ENCODE measurements around the gene SLC4A7. TPM values are rescaled to one million over a fixed set of nuclear protein-coding genes. Genes with fewer than 3 reads are reported as not detected.

Gene SLC4A7
- total and polyA plus RNA-seq, 10 of the 15 experiments (the other 5 are each of a cell fraction or from before 2014, with no cell fraction given), result 4.4 to 41.4 (median 18.3) TPM

GRCh38 chr3:27488821-27489220, 4.6 kb upstream of the SLC4A7 start:
- no peak overlapping the region for H3K27ac ChIP-seq (ENCODE audit: control insufficient read depth, insufficient read depth)
- DNase-seq (ENCODE audit: low read depth, low spot score), result no peak
- no peaks in the 10 kb centered on the region for H4K20me1 ChIP-seq (ENCODE audit: control insufficient read depth, insufficient read depth)
- H3K4me1 ChIP-seq (ENCODE audit: control insufficient read depth, insufficient read depth, low read length), result no peaks in the 10 kb centered on the region
- no peak overlapping the region for H3K4me2 ChIP-seq (ENCODE audit: control insufficient read depth, insufficient read depth)
- no peak overlapping the region for H3K4me3 ChIP-seq
- no peak overlapping the region for H3K9ac ChIP-seq (ENCODE audit: control insufficient read depth, insufficient read depth, low read length)
- BruUV-seq (replicated peaks), result no TSS peak
- TF ChIP-seq PML (IDR thresholded peaks at IDR 0.05; ENCODE audit: low read length) (no peak), JUNB (IDR thresholded peaks at IDR 0.05) (no peak), IKZF2 (IDR thresholded peaks at IDR 0.05) (no peak), SPI1 (IDR thresholded peaks at IDR 0.05; ENCODE audit: borderline replicate concordance, insufficient read depth, low read depth, low read length) (no peak), RELA (IDR thresholded peaks at IDR 0.05; ENCODE audit: borderline replicate concordance, partially characterized antibody) (no peak), ZNF217 (IDR thresholded peaks at IDR 0.05) (no peak), RBBP5 (conservative IDR thresholded peaks at IDR 0.05) (no peak), BCL3 (IDR thresholded peaks at IDR 0.05; ENCODE audit: borderline replicate concordance, insufficient read depth, low read depth, low read length, poor library complexity, severe bottlenecking) (no peak), PAX8 (IDR thresholded peaks at IDR 0.05) (no peak), NR2F1 (conservative IDR thresholded peaks at IDR 0.05) (no peak)
- TF ChIP-seq, protein P1, sequence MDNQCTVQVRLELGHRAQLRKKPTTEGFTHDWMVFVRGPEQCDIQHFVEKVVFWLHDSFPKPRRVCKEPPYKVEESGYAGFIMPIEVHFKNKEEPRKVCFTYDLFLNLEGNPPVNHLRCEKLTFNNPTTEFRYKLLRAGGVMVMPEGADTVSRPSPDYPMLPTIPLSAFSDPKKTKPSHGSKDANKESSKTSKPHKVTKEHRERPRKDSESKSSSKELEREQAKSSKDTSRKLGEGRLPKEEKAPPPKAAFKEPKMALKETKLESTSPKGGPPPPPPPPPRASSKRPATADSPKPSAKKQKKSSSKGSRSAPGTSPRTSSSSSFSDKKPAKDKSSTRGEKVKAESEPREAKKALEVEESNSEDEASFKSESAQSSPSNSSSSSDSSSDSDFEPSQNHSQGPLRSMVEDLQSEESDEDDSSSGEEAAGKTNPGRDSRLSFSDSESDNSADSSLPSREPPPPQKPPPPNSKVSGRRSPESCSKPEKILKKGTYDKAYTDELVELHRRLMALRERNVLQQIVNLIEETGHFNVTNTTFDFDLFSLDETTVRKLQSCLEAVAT (IDR thresholded peaks at IDR 0.05), result no peak
- intact Hi-C loops (cut with micrococcal nuclease; ENCODE audit: unreplicated experiment) (loop anchor here (10.0 kb wide), 1 partner anchor 856 kb away; the partner anchor contains the start of genes AZI2 and ZCWPW2), in situ Hi-C loops (cut with MboI) (loop anchor here (10.0 kb wide), 1 partner anchor 856 kb away; the partner anchor contains the start of genes AZI2 and ZCWPW2)
- no peak overlapping the region for H2AFZ ChIP-seq (ENCODE audit: control insufficient read depth, low read depth, low read length)
- 23% methylated on average over 2 of the region's 2 CpGs for WGBS (ENCODE audit: insufficient coverage, insufficient replicate concordance, low lambda C conversion rate, missing lambda C conversion rate)
- FAIRE-seq, result no peak
- H3K27me3 ChIP-seq (replicated peaks in 1 of 2; ENCODE audit: control insufficient read depth in 2 of 2, insufficient read depth in 2 of 2, low read length in 1 of 2), result no peaks in the 10 kb centered on the region
- ChIA-PET RAD21 (ENCODE audit: unreplicated experiment) (interaction anchor here (0.7 kb wide), 1 partner anchor 177 kb away, joined by 3 read pairs; no protein-coding TSS in a partner anchor), POLR2A (interaction anchor here (0.6 kb wide), 1 partner anchor 76 kb away, joined by 6 read pairs; no protein-coding TSS in a partner anchor), CTCF (interaction anchor here (1.4 kb wide), 1 partner anchor 131 kb away, joined by 3 read pairs; no protein-coding TSS in a partner anchor), SMC1A (ENCODE audit: uncharacterized antibody, unreplicated experiment) (interaction anchor here (1.5 kb wide), 1 partner anchor 8 kb away, joined by 5 read pairs; no protein-coding TSS in a partner anchor)
- peaks cover 5% of the 10 kb centered on the region for H3K79me2 ChIP-seq (ENCODE audit: control insufficient read depth, insufficient read depth, low read length)
- no peaks in the 10 kb centered on the region for H3K36me3 ChIP-seq (ENCODE audit: control insufficient read depth in 2 of 2, insufficient read depth in 2 of 2, low read length in 1 of 2)
- H3K9me3 ChIP-seq (replicated peaks; ENCODE audit: control insufficient read depth, insufficient read depth, low read length), result no peaks in the 10 kb centered on the region
- no peak for ATAC-seq

Measured in GM12878 (cell line).